ENCODE data around the gene MRPL48.

DNA sequence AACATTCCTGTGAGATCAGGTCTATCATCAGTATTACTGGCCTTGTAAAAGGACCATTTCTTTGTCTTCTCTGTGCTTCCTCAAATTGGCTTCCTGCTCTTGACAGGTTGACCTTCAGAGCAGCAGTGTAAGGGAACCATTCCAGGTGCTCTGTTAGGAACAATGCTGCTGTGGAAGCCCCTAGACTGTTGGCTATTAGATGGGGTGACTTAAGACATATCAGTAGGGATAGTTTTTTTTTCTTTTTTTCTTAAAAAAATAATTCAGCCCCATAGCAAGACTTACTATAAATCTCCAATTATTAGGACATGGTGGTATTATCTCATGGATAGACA, 51.4 kb downstream of the MRPL48 start:
- TF ChIP-seq, protein P1, sequence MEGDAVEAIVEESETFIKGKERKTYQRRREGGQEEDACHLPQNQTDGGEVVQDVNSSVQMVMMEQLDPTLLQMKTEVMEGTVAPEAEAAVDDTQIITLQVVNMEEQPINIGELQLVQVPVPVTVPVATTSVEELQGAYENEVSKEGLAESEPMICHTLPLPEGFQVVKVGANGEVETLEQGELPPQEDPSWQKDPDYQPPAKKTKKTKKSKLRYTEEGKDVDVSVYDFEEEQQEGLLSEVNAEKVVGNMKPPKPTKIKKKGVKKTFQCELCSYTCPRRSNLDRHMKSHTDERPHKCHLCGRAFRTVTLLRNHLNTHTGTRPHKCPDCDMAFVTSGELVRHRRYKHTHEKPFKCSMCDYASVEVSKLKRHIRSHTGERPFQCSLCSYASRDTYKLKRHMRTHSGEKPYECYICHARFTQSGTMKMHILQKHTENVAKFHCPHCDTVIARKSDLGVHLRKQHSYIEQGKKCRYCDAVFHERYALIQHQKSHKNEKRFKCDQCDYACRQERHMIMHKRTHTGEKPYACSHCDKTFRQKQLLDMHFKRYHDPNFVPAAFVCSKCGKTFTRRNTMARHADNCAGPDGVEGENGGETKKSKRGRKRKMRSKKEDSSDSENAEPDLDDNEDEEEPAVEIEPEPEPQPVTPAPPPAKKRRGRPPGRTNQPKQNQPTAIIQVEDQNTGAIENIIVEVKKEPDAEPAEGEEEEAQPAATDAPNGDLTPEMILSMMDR (IDR thresholded peaks at IDR 0.05) = no peak
- no peak for TF ChIP-seq POLR2A (IDR thresholded peaks at IDR 0.05)
